GM18498 (cell line): ENCODE data around the gene ATP2B1.

Experiments used
- ATAC-seq: cut with Tn5 transposase; IDR thresholded peaks from one replicate; pipeline ENCODE4 v1.9.1; 2021; ENCODE audit warnings: mild to moderate bottlenecking, moderate library complexity; ENCODE audit not compliant: unreplicated experiment

The ATP2B1 gene

DNA sequence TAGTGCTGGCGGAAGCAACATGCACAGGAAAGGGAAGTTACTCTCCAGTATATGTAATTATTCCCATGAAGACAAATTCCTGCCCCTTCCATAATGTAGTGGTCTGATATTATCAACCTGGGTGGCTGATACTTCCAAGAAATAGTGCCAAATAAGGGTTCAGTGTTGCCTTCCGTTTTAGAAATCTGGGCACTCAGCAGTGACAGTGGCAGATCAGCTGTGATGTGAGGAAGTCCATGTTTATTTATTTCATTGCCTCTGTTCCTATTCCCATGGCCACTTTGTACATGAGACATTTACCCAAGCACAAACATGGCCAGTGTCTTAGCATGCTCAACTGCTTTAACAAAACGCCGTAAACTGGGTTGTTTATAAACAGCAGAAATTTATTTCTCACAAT, 162.5 kb downstream of the ATP2B1 start:
- no peak for ATAC-seq

DNA sequence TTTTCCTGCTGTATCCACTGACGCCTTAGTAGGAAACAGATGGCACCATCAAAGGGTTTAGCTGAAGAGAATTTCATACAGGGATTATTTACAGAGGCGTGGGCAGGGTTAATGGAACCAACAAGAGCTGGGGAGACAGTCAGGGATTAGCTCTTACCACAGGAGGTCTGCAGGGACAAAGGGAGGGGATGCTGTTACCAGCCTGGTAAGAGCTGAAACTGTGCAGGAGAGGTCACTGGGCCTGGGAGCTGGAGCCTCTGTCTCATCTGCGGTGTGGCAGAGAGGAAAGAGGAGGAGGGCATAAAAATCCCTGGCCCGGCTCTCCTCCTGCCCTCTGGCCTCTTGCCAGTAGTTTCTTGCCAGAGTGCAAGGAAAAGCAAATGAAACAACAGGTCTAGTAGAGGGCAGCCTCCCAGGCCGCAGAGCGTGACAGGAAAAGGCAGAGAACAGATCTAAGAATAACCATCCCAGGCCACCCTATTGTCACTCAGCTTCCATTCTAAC, 163.9 kb downstream of the ATP2B1 start:
- ATAC-seq: no peak

DNA sequence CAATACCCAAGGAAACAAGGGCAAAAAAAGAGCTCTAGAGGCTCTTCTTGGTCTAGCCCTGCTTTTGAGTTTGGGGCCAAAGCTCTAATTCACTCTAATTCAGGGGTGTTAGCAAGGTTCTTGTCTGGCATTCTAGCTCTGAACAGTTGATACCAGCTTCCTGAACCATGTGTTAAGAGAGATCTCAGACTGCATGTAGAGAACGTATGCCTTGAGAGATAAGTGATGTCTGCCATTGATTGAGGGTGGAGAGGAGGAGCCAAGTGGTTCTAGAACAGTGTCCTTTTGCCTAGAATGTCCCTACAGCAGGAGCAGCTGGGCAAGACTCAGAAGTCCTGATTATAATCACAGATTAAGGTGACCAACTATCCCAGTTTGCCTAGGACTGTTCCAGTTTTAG, 164.6 kb downstream of the ATP2B1 start:
- no peak for ATAC-seq

DNA sequence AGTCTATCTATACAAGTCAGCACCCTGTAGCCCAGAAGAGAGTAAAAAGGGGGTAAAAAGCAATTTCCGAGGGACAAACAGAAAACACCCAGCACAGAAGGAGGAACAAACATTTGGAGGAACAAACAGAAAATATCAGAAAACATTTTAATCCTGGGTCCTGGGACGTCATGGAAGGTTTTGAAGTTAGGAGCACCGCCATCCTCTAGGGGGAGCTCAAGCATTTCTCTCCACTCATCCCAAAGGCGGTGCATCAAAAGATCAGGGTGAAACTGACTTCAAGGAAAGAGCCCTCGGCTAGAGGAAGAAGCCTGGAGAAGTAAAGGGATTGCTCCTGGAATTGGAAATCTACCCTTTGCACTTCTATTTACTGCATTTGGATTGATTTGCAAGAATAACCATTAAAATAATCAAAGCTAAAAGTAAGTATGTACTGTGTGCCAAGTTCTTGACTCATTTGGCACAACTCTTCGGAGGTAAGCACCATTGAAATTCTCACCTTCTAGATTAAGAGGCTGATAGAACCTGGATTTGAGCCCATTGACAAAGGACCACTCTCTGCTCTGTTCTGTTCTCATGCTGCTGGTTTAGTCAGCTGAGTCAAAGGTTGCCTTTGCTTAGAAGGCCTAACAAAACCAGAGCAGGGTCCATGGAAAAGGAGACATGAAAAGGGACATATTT, 165.6 kb downstream of the ATP2B1 start:
- ATAC-seq: peak; percentile 75

DNA sequence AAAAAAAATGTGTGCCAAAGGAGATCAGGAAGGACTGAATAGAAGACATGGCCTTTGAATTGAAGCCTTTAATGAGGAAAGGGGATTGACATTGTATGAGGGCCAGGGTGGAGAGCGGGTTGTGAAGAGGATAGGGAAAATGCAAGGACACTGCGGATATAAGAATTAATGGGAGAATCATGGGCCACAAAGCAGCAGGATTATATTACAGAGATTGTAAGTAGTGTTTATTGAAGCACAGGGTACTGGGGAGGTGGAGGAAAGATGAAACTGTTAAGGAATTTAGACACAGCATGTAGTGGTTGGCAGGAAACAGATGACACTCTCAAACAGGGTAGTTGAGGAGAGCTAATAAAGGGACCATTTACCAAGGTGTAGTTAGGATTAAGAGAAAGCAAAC, 166.4 kb downstream of the ATP2B1 start:
- ATAC-seq: no peak

DNA sequence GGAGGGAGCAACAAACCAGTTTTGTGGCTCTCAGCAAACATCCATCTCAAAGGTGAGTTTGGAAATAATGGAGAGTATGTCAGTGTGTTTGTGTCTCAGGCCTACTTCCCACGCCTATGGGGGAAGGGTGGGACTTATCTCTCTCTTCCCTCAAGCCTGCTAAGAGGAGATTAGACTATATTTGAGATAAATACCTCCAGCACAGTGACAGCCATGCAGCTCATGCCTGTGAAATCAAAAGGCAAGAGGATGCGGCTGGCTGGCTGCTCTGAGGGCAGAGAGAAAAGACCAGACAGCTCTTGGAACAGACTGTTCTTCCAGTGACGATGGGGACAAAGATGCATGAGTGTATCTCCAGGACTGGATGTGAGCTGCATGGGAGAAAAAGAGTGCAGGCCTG, 168.1 kb downstream of the ATP2B1 start:
- no peak for ATAC-seq

DNA sequence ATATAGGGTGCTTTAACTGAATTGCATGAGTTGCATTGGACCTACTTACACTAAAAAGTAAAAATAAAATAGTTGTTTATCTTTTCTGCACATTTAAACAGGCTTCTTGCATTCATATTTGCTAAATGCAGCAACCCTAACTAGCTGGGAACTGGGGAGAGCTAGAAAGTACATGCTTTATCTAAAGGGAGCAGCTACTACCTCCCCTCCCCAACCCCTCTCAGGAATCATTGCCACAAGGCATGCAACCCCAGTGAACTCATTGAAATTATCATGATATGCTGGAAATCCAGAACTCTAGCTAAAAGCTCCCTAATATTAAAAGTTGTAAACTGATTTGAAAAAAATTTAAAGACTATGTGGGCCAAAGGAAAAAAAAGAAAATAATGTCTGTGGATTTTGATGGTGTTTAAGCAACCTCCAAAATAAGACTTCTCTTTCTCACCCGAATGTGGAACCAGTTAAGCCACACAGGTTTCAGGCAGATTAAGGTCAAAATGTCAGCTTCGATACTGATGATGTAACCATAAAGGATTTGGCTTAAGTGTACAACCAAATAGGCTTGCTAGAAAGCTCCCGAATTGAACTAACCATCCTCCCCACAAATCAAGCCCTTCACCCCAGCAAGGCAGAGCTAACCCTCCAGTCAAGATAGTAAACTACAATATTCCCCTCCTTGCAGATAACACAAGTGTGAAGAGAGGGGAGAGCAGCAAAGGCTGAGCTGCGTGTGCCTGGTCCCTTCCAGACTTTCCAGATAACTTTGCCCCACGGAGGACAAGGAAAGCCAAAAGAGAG, 169.0 kb downstream of the ATP2B1 start:
- peak; percentile 59 for ATAC-seq

DNA sequence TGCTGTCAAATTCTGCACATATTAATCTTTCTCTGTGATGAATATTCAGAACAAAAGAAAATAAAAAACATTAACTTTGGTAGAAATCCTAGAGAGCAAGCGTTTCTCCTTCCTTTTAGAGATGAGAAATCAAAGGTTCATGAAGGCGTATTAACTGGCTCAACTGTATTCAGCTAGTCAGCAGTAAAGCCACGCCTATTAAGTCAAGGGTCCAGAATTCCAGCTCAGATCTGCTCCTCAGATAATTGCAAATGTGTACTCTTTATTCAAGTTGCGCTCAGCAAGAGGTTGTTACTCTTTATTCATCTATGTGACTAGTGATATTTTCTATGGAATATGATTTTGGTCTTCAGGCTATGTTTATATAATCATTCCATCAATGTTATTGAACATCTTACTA, 169.7 kb downstream of the ATP2B1 start:
- ATAC-seq: no peak
